HG03135 (cell line): ENCODE data around the gene PEPD.
A peak's percentile ranks its signal among the peaks of the same experiment; 100 is the strongest.
"Not testable (repeated sequence)": the region's sequence is repeated elsewhere in the genome, so short reads cannot be mapped to it uniquely, and the experiment has no call there.

ENCODE experiments used
- ATAC-seq: cut with Tn5 transposase; IDR thresholded peaks from one replicate; pipeline ENCODE4 v1.9.1; 2021; ENCODE audit warnings: mild to moderate bottlenecking, moderate library complexity; ENCODE audit not compliant: unreplicated experiment

The PEPD gene

GRCh38 chr19:33521480-33522370 lies at the start of gene PEPD:
TSS of gene PEPD (minus strand) at chr19:33521791. CDS start at chr19:33521760, 31 bp downstream.
- ATAC-seq, result peak; percentile 87

GRCh38 chr19:33569821-33570220 lies 48.2 kb upstream of the PEPD start:
- ATAC-seq, result no peak

- no peak for ATAC-seq
These were observed 47.1 kb upstream of the PEPD start for GRCh38 chr19:33568706-33569105.

- no peak for ATAC-seq
These were observed 43.3 kb upstream of the PEPD start for GRCh38 chr19:33564836-33565338.

- no peak for ATAC-seq
These were observed 41.0 kb upstream of the PEPD start for GRCh38 chr19:33562636-33563035.

- not testable (repeated sequence) for ATAC-seq
These were observed 40.1 kb upstream of the PEPD start for GRCh38 chr19:33561666-33562065.

GRCh38 chr19:33561261-33561660 lies 39.7 kb upstream of the PEPD start:
- no peak for ATAC-seq

- ATAC-seq, result no peak
These were observed 38.4 kb upstream of the PEPD start for GRCh38 chr19:33559996-33560395.

- no peak for ATAC-seq
These were observed 37.3 kb upstream of the PEPD start for GRCh38 chr19:33558856-33559255.

- no peak for ATAC-seq
These were observed 36.6 kb upstream of the PEPD start for GRCh38 chr19:33558151-33558550.

- no peak for ATAC-seq
These were observed 36.1 kb upstream of the PEPD start for GRCh38 chr19:33557720-33558119.

GRCh38 chr19:33557196-33557595 lies 35.6 kb upstream of the PEPD start:
- ATAC-seq, result no peak

GRCh38 chr19:33556261-33556660 lies 34.7 kb upstream of the PEPD start:
- ATAC-seq, result no peak

- not testable (repeated sequence) for ATAC-seq
These were observed 34.1 kb upstream of the PEPD start for GRCh38 chr19:33555726-33556125.

- ATAC-seq, result no peak
These were observed 33.2 kb upstream of the PEPD start for GRCh38 chr19:33554821-33555220.

GRCh38 chr19:33554391-33554790 lies 32.8 kb upstream of the PEPD start:
- ATAC-seq, result no peak

GRCh38 chr19:33553530-33554310 lies 32.1 kb upstream of the PEPD start:
- ATAC-seq, result no peak

- ATAC-seq, result no peak
These were observed 31.3 kb upstream of the PEPD start for GRCh38 chr19:33552928-33553279.

- no peak for ATAC-seq
These were observed 30.8 kb upstream of the PEPD start for GRCh38 chr19:33552191-33552927.

GRCh38 chr19:33551676-33552075 lies 30.1 kb upstream of the PEPD start:
- no peak for ATAC-seq

- no peak for ATAC-seq
These were observed 29.2 kb upstream of the PEPD start for GRCh38 chr19:33550768-33551167.
